Activated effector memory CD4-positive, alpha-beta T cell treated with Interleukin-2 at 50 U/mL for 16 hours (primary cell): ENCODE measurements around the gene XRCC6.
A peak's percentile ranks its signal among the peaks of the same experiment; 100 is the strongest.
"Not testable (repeated sequence)": the region's sequence is repeated elsewhere in the genome, so short reads cannot be mapped to it uniquely, and the experiment has no call there.

Experiments used
- DNase-seq: peaks from one replicate; pipeline ENCODE4 v3.0.0-alpha.2; 2020

Gene XRCC6

DNA sequence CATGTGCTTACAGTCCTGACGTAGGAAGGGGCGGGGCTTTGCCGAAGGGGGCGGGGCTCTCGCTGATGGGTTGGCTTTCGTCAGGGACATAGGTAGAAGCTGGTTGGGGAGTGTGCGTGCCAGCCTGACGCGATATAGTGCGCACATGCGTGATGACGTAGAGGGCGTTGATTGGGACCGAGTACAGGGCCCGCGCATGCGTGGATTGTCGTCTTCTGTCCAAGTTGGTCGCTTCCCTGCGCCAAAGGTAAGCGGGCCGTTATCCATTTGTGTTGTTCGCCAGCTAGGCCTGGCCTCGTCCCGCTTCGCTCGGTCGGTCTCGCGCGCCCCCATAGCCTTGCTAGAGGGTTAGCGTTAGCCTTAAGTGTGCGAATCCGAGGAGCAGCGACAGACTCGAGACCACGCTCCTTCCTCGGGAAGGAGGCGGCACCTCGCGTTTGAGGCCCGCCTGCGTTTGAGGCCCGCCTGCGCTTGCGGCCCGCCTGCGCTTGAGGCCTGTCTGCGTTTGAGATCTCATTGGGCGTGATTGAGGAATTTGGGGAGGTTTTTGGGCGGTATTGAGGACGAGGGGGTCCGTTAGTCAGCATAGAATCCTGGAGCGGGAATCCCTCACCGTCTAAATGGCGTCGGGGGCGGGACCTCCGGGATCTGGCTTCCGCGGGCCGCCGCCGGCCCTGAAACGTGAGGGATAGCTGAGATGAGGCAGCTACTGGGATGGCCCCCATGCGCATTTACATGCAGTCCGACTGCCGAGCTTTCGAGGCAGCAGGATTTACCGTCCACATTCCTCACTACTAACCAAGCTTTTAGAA, at the start of gene XRCC6:
TSS of gene XRCC6 (plus strand) at position 197 of the 812 bp plus-strand sequence. CDS start 710 bp downstream, outside the sequence.
- peak; percentile 99 for DNase-seq

DNA sequence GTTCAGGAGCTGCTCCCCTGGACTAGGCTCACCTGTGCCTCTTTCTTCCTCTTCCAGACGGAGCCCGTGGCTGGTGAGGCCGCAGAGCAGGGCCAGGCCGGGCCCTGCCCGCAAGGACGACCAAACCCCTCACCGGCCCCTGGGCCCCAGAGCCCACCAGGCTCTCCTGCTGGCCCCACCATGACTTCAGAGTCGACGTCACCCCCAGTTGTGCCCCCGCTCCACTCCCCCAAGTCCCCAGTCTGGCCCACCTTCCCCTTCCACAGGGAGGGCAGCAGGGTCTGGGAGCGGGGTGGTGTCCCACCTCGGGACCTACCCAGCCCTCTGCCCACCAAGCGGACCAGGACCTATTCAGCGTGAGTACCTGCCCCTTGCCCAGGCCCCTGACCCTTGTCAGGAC, 49.3 kb upstream of the XRCC6 start:
- no peak for DNase-seq

DNA sequence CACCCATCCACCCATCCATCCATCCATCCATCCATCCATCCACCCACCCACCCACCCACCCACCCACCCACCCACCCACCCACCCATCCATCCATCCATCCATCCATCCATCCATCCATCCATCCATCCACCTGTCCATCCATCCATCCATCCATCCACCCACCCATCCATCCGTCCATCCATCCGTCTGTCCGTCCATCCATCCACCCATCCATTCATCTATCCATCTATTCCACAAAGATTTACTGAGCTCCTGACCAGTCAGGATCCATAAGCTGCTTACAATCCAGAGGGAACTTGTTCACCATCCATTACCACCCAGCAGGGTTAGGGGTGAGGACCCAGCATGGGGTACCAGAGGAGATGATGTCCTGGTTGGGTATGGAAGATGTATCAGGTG, 48.8 kb upstream of the XRCC6 start:
- not testable (repeated sequence) for DNase-seq

DNA sequence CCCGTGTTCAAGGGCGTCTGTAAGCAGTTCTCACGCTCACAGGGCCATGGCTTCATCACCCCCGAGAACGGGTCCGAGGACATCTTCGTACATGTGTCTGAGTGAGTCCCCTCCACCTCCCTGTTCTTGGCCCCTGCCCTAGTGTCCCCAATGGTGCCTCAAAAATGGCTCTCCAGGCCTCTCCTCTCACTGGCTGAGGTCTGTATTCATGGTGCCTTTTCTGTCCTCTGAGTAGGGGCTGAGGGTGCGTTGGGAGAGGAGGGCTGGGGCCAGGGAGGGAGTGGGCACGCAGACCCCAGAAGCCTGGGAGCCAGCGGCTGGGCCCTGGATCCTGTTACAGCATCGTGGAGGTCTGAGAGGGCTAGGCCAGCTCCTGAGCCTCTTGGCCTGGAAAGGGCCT, 47.4 kb upstream of the XRCC6 start:
- no peak for DNase-seq

DNA sequence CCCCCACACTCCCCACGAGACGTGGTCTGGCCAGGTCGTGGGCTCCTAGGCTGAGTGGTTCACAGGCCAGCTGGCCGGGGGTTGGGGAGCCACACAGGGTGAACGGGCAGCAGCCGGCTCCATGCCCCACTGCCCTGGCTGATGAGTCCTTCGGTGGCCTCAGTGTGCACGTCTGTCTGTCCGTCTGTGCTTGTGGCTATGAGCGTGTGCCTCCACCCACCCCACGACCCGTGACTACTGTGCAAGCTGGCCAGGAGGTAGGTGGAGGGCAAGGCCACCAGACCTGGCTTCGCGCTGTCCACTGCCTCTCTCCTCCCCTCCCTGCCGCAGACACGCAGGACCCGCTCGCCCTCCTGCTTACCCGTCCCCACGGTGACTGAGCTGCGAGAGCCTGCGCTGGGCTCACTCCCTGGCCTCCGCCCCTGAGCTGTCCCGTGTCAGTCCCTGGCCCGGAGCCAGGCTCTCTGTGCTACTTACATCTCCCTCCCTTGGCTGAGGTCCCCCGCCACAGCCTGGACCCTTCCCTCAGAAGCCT, 46.2 kb upstream of the XRCC6 start:
- no peak for DNase-seq

DNA sequence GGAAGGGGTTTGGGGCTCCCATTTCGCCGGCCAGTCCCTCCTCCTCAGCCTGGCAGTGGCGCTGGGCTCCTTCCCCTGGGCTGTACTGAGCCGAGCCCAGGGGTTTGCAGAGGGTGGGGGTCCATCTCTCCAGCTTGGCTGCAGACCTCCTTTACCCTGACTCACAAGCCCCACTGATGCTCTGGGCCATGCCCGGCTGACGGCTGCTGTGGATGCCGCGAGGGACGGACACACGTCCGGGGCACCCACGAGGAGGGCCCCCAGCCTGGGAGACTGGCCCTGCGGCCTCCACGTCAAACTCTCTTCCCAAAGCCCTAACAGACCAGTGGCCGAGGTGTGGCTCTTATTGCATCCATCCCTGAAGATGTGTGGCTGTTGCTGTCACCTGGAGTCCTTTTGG, 45.6 kb upstream of the XRCC6 start:
- no peak for DNase-seq

DNA sequence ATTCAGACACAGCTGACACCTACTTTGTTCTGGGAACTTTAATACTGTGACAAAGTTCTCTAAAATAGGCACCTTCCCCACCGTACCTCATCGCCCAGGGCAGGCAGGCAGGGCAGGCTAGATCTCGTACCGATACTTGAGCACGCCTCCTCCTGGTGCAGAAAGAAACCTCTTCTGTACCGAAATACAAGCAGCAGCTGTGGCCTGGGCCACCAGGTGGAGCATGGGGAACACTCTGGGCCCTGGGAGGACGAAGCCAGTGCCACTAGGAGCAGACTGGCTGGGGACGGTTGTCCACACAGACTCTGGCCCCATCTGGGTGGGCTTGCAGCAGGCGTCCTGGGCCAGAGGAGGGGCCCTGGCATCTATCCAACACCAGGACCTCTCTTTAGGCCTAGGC, 44.2 kb upstream of the XRCC6 start:
- no peak for DNase-seq

DNA sequence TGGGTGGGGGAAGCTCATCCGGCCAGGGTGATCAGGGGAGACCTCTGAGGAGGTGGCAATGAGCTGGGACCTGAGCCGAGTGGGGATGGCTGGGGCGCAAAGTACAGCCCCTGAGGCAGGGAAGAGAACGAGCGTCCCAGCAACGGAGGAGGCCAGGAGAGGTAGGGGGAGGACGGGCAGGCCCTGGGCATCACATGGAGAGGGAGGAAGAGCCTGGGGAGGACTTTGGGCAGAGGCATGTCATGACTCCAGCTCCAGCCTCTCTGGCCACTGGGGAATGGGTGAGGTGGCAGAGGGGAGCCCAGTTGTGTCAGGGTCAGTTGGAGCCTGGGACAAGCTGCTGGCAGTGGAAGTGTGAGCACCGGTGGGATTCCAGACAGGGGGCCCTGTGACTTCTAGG, 43.0 kb upstream of the XRCC6 start:
- DNase-seq = no peak

DNA sequence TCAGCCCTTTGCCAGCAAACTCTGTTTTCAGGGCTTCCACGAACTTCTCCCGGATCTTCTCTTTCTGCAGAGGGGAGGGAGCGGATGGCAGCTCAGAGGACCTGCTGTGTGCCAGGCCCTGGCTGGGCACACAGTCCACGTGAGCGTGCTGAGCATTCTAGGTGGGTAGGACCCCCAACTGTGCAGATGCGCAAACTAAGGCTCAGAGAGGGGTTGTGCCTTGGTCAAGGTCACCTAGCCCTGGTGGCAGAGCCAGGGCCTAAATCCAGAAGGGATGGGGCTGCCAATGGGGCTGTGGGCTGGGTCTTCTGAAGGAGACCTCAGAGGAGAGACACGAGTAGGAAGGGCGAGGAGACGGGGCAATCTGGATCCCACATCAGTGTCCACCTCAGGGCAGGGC, 42.3 kb upstream of the XRCC6 start:
- no peak for DNase-seq

DNA sequence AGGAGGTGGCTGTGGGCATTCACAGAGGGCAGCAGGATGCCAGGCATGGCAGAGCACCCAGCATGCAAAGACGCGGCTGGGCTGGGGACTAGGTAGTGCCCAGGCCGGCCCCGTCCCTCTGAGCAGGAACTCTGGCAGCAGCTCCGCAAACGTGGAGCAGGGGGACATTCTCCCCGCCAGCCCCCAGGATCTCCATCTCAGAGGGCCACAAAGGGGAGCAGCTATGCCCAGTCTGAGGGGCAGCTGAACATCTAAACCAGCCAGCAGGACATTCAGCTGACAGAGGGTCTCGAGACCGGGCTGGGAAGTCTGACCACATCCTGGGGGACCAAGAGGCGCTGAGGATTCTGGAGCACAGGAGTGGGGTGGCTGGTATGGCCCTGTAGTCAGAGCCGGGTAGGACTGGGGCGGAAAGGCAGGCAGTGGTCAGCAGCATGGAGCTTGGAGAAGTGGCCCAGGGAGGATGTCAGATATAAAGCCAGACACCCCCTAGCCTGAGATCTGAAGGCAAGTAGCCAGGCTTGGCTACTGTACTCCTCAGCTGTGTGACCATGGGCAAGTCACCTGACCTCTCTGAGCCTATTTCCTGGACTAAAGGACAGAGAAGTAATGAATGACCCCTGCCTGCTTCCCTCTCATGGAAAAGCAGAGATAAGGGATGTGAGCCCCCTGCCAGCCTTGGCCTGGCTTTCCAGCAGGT, 41.6 kb upstream of the XRCC6 start:
- no peak for DNase-seq

DNA sequence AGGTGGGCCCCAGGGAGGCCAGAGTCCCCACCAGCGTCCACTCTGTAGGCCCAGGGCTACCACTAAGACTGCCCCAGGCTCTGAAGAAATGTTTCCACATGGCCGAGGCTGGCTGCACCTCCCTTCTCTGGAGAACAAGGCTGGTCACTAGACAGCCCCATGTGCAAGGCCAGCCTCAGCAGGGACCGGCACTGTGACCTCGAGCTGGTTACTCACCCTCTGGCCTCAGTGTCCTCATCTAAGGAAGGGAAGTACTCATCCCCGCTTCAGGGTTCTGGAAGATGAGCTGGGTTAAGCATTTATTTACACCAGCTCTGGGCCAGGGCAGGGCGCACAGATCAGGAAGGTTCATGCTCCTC, 41.1 kb upstream of the XRCC6 start:
- DNase-seq = no peak

DNA sequence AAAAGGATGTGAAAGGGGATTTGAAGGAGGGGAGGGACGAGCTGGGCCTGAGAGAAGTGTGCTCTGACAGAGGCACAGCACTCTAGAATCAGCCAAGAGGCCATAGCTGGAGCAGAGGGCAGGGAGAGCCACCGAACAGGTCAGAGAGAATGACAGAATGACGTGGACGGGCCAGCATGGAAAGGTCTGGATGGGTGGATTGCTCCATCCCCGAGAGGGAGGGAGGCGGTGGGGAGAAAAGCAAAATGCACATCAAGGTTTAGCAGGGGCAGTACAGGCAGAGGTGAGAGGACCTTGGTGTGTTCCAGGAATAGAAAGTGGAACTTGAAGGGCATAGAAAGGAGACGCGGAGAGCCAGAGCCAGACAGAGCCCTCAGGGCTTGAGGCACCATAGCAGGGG, 38.4 kb upstream of the XRCC6 start:
- DNase-seq = no peak

DNA sequence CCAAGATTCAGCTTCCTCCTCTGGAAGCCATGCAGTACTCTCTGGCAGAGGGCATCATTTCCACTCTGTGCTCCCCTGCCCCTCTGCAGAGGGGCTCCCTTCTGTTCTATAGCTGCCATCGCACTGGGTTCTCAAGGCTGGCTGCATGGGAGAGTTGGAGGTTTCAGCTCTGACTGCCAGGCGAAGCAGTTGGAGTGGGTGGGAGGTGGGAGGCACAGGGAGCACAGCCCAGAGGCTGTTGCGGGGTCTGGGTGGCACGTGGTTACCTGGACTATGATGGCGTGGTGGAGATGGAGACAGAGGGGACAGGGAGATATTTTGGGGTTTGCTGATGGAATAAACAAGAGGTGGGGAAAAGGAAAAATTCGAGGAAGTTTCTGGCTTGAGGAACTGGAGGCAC, 36.2 kb upstream of the XRCC6 start:
- no peak for DNase-seq

DNA sequence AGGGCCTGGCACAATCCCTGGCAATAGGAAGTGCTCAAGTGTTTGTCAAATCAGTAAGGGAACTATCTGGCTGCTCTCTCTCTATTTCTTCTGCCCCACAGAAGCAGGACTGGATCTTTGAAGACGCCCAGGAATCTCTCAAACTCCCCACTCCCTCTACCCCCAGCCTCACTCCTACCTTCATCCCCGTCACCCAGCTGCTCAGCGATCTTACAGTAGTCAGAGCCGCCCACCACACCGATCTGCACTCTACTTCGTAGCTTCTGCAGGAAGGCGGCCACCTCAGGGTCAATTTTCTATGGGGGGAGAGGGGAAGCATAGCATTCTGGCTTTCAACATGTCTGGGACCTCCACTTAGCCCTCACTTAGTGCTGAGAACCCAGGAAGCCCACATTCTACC, 35.2 kb upstream of the XRCC6 start:
- no peak for DNase-seq

DNA sequence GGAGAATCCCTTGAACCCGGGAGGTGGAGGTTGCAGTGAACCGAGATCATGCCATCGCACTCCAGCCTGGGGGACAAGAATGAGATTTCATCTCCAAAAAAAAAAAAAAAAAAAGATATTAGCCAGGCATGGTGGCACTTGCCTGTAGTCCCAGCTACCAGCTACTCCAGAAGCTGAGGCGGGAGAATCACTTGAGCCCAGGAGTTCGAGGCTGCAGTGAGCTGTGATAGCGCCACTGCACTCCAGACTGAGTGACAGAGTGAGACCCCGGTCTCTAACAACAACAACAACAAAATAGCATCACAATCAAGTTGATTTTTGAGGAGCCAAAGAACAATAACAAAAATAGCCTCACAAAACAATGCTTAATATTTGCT, 33.8 kb upstream of the XRCC6 start:
- DNase-seq = no peak

DNA sequence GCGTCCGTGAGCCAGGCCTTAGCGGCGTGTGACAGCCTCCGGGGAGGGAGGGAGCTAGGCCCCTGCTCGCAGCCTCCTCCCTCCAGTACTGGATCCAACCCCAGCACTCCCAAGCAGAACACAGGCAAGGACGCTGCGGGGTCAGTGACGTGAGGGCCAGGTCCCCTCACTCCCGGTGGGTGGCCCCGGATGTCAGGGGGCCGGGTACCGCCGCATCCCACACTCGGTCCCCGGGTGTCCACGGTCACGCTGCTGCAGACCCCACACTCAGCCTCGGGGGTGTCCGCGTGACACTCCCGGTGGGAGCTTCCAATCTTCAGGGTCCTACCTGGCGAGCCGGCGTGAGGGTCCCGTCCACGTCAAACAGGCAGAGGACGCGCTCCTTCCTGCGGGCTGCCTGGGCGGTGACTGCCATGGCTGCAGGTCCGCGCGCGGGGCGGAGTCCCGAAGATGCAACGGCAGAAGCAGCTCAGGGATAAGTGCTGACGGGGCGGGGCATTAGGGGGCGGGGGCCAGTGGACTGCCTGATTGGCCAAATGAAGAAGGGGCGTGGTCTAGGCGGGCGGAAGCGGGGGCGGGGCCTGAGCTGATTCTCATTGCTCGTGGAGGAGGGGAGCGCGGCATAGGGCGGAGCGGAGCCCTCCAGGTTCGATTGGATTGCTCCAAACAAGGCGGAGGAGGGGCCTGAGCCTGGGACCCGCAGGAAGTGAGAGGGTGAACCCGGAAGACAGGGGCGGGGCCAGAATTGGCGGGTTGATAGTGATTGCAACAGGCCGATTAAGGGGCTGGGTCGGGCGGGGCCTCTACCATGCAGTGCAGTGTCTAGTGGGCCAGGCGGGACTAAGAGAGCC, 31.5 kb upstream of the XRCC6 start, which contains the start of gene PMM1:
TSS of gene PMM1 (minus strand) at position 450 of the 851 bp plus-strand sequence. CDS start at position 415, 35 bp downstream.
- DNase-seq = peak; percentile 100

DNA sequence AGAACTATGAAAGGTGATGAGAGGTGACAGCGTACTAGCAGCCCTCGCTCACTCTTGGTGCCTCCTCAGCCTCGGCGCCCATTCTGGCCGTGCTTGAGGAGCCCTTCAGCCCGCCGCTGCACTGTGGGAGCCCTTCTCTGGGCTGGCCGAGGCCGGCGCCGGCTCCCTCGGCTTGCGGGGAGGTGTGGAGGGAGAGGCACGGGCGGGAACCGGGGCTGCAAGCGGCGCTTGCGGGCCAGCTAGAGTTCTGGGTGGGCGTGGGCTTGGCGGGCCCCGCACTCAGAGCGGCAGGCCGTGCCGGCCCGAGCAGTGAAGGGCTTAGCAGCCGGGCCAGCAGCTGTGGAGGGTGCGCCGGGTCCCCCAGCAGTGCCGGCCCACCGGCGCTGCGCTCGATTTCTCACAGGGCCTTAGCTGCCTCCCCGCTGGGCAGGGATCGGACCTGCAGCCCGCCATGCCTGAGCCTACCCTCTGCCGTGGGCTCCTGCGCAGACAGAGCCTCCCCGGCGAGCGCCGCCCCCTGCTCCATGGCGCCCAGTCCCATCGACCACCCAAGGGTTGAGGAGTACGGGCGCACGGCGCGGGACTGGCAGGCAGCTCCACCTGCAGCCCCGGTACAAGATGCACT, 27.6 kb upstream of the XRCC6 start:
- not testable (repeated sequence) for DNase-seq

DNA sequence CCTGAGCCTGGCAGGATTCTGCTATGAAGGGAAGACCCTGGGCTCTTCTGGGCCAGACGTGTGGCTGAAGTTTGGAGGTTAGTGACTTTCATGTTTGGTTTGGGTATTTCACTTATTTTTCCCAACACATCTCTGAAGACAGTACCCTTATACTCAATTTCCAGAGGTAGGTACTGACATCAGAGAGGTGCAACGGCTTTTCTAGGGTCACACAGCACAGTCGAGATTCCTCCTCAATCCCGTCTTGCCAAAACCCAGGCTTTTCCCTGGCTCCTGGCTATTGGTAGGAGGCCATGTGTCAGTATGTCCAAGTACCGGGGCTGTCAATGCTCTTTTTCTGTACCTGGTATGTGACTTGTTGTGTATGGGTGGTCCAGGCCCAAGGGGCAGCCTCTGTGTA, 25.4 kb upstream of the XRCC6 start:
- DNase-seq = no peak

DNA sequence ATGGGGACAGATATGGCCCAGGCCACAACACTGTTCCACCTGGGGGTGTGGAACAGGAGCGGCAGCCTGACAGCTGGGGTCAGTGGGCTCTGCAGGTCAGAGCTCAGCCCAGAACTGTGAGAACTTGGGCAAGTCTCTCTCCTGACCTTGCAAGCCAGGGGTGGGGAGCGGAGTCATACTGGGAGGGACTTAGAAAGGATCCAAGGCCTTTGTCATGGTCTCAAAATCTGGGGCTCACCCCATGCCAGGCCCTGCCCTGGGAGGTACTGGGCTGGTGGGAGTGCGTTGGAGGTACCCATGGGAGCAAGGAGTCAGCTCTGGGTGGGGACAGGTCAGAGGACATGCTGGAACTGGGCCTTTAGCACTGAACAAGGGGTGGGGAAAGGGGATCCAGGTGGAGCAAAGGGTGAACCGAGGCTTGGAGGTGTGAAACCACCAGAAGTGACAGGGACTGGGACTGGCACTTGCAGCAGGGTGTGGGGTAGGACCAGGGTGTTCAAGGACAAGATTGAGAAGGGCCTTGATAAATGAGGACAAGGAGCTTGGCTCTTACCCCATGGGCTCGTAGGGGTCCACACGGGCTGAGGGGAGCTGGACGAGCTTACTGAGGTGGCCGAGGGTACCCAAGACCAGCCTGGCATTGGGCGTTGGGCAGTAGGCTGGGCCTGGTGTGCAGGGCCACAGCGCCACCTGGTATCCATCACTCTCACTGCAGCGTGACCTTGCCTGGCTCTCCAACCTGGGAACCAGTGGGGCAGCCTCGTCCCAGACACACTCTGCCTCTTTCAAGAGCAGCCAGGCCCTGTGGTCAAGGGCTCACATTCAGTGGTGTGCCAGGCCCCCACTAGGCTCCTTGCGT, 24.1 kb upstream of the XRCC6 start:
- no peak for DNase-seq

DNA sequence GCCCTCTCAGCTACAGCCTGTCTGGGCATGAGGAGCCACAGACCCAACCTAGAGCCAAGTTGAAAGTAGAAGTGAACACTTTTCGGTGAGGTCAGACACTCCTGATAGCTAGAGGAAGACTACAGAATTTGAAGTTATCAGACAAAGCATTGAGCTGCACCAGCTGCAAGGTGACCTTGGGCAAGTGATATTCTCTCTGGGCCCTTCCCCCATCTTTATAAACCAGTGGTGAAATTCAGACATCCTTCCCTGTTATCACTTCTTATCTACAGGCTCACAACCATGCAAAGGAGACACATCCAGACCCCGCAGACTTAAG, 23.5 kb upstream of the XRCC6 start:
- DNase-seq = no peak

DNA sequence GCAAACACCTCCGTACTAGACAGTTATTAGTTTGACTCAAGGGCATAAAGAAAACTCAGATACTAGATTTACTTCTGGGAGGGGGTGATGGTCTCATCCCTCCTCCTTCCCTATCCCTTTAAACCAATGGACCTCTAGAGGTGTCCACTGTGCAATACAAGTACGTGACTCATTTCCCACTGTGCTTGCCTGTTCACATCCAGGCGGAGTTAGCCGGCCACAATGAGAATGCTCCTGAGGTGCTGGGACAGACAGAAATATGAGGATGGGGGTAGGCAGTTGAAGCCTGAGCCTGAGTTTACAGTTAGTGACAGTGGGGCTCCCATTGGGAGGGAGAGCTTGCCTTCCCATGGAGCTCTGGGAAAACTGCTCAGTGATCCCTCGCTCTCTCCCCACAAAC, 23.0 kb upstream of the XRCC6 start:
- no peak for DNase-seq
